ENCODE measurements around the gene JMJD1C. TPM values are rescaled to one million over a fixed set of nuclear protein-coding genes. Genes with fewer than 3 reads are reported as not detected.
A peak's percentile ranks its signal among the peaks of the same experiment; 100 is the strongest.

The JMJD1C gene
- total and polyA plus RNA-seq, 10 of the 15 experiments (the other 5 are each of a cell fraction or from before 2014, with no cell fraction given), result 31.2 to 83.3 (median 49.5) TPM

DNA sequence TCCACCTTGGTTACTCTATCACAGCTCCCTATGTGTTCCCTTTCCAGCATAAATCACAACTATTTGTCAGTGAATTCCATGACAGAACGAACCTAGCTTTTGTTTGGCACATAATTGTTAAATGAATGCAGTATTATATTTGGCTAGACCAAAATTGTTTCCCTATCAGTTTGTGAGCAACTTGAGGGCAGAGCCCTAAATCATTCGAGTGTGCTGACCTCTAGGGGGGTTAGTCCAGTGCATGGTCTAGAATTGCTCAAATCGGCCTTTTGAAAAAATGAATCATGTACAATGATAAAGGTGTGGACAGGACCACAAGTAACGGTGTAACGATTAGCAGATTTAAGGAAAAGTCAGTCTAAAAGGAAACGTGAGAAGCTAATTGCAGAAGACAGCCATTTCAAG is 333.1 kb downstream of the JMJD1C start (continued):
- TF ChIP-seq, protein P1, sequence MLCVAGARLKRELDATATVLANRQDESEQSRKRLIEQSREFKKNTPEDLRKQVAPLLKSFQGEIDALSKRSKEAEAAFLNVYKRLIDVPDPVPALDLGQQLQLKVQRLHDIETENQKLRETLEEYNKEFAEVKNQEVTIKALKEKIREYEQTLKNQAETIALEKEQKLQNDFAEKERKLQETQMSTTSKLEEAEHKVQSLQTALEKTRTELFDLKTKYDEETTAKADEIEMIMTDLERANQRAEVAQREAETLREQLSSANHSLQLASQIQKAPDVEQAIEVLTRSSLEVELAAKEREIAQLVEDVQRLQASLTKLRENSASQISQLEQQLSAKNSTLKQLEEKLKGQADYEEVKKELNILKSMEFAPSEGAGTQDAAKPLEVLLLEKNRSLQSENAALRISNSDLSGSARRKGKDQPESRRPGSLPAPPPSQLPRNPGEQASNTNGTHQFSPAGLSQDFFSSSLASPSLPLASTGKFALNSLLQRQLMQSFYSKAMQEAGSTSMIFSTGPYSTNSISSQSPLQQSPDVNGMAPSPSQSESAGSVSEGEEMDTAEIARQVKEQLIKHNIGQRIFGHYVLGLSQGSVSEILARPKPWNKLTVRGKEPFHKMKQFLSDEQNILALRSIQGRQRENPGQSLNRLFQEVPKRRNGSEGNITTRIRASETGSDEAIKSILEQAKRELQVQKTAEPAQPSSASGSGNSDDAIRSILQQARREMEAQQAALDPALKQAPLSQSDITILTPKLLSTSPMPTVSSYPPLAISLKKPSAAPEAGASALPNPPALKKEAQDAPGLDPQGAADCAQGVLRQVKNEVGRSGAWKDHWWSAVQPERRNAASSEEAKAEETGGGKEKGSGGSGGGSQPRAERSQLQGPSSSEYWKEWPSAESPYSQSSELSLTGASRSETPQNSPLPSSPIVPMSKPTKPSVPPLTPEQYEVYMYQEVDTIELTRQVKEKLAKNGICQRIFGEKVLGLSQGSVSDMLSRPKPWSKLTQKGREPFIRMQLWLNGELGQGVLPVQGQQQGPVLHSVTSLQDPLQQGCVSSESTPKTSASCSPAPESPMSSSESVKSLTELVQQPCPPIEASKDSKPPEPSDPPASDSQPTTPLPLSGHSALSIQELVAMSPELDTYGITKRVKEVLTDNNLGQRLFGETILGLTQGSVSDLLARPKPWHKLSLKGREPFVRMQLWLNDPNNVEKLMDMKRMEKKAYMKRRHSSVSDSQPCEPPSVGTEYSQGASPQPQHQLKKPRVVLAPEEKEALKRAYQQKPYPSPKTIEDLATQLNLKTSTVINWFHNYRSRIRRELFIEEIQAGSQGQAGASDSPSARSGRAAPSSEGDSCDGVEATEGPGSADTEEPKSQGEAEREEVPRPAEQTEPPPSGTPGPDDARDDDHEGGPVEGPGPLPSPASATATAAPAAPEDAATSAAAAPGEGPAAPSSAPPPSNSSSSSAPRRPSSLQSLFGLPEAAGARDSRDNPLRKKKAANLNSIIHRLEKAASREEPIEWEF (IDR thresholded peaks at IDR 0.05; ENCODE audit: insufficient replicate concordance, low read depth, low read length), result no peak
- TF ChIP-seq TCF3 (IDR thresholded peaks at IDR 0.05; ENCODE audit: borderline replicate concordance, insufficient read depth, low read depth, low read length) (no peak), BMI1 (IDR thresholded peaks at IDR 0.05; ENCODE audit: borderline replicate concordance) (peak; percentile 11; the same call in 1 of the 2 replicates), SMAD1 (IDR thresholded peaks at IDR 0.05; ENCODE audit: low read depth, partially characterized antibody) (no peak), ZNF274 (IDR thresholded peaks at IDR 0.05; ENCODE audit: insufficient read depth, insufficient read length) (no peak), NFIC (IDR thresholded peaks at IDR 0.05; ENCODE audit: low read depth, low read length) (no peak; the same call in 1 of the 2 replicates), NR2C2 (IDR thresholded peaks at IDR 0.05; ENCODE audit: borderline replicate concordance, control insufficient read depth, insufficient read length, low read depth) (no peak), YY1 (IDR thresholded peaks at IDR 0.05; ENCODE audit: low read depth, low read length) (no peak; the same call in 1 of the 2 replicates), FOS (IDR thresholded peaks at IDR 0.05; ENCODE audit: borderline replicate concordance, extremely low read depth, insufficient read length) (no peak), ZNF207 (IDR thresholded peaks at IDR 0.05; ENCODE audit: borderline replicate concordance) (no peak), SREBF2 (IDR thresholded peaks at IDR 0.05; ENCODE audit: low read length) (no peak), HCFC1 (IDR thresholded peaks at IDR 0.05; ENCODE audit: low read length) (no peak), STAT3 (IDR thresholded peaks at IDR 0.05; ENCODE audit: low read depth, low read length) (no peak), TCF7 (IDR thresholded peaks at IDR 0.05; ENCODE audit: borderline replicate concordance) (no peak), ZNF217 (IDR thresholded peaks at IDR 0.05) (no peak), EZH2 (IDR thresholded peaks at IDR 0.05; ENCODE audit: borderline replicate concordance, control insufficient read depth, low read depth, low read length) (no peak), RBBP5 (conservative IDR thresholded peaks at IDR 0.05) (no peak), PML (IDR thresholded peaks at IDR 0.05; ENCODE audit: low read length) (0 out of 2 replicates have a peak, but pooled peaks have one; percentile 27), HDAC6 (IDR thresholded peaks at IDR 0.05; ENCODE audit: unreplicated experiment) (no peak)
- TF ChIP-seq, protein P2, sequence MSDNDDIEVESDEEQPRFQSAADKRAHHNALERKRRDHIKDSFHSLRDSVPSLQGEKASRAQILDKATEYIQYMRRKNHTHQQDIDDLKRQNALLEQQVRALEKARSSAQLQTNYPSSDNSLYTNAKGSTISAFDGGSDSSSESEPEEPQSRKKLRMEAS (IDR thresholded peaks at IDR 0.05; ENCODE audit: low read depth, low read length), result no peak
- TF ChIP-seq, protein P3, sequence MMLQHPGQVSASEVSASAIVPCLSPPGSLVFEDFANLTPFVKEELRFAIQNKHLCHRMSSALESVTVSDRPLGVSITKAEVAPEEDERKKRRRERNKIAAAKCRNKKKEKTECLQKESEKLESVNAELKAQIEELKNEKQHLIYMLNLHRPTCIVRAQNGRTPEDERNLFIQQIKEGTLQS (IDR thresholded peaks at IDR 0.05; ENCODE audit: borderline replicate concordance, extremely low read depth, low read depth, low read length), result peak; percentile 58; the same call in 1 of the 2 replicates
- TF ChIP-seq, protein P4, sequence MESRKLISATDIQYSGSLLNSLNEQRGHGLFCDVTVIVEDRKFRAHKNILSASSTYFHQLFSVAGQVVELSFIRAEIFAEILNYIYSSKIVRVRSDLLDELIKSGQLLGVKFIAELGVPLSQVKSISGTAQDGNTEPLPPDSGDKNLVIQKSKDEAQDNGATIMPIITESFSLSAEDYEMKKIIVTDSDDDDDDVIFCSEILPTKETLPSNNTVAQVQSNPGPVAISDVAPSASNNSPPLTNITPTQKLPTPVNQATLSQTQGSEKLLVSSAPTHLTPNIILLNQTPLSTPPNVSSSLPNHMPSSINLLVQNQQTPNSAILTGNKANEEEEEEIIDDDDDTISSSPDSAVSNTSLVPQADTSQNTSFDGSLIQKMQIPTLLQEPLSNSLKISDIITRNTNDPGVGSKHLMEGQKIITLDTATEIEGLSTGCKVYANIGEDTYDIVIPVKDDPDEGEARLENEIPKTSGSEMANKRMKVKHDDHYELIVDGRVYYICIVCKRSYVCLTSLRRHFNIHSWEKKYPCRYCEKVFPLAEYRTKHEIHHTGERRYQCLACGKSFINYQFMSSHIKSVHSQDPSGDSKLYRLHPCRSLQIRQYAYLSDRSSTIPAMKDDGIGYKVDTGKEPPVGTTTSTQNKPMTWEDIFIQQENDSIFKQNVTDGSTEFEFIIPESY (IDR thresholded peaks at IDR 0.05), result peak; percentile 61; the same call in 1 of the 2 replicates

All from GM12878 (cell line).